Urinary bladder (tissue), 4 donors: ENCODE measurements around the gene AMT. TPM values are rescaled to one million over a fixed set of nuclear protein-coding genes. Genes with fewer than 3 reads are reported as not detected.
A peak's percentile ranks its signal among the peaks of the same experiment; 100 is the strongest.

Source experiments
- DNase-seq: peaks from one replicate; pipeline ENCODE4 v3.0.0-alpha.2; 2015; ENCODE audit errors: extremely low spot score
- H3K27ac ChIP-seq: one replicate; pipeline ENCODE4 v1.5.1; 2013; ENCODE audit warnings: low read depth, mild to moderate bottlenecking, moderate library complexity
- H3K36me3 ChIP-seq: one replicate; pipeline ENCODE4 v1.6.1; 2013; ENCODE audit warnings: mild to moderate bottlenecking, moderate library complexity; ENCODE audit not compliant: insufficient read depth
- H3K4me1 ChIP-seq: one replicate; pipeline ENCODE4 v1.6.1; 2013; ENCODE audit warnings: mild to moderate bottlenecking, moderate library complexity; ENCODE audit not compliant: insufficient read depth
- H3K4me3 ChIP-seq: one replicate; pipeline ENCODE4 v1.5.1; 2013; ENCODE audit warnings: low read depth, low read length
- WGBS: extraction: QIAGEN DNeasy Blood & Tissue Kit; methylation state at CpG from one replicate; pipeline ENCODE4 v1.1.7; 2013; 5-methylcytosine and 5-hydroxymethylcytosine counted together
- polyA plus RNA-seq: library from polyadenylated mRNA; stranded (reverse); fragments of 200-250 nt; gene quantifications from one replicate; pipeline ENCODE4 v1.2.3, GENCODE V29; 2013
- total RNA-seq: library from RNA; depleted of rRNA; stranded (reverse); fragments of >200 nt; gene quantifications from one replicate; pipeline ENCODE4 v1.2.3, GENCODE V29; 2014
- donor health status: healthy with polysubstance abuse.
- donor health status: healthy.

Gene AMT, protein sequence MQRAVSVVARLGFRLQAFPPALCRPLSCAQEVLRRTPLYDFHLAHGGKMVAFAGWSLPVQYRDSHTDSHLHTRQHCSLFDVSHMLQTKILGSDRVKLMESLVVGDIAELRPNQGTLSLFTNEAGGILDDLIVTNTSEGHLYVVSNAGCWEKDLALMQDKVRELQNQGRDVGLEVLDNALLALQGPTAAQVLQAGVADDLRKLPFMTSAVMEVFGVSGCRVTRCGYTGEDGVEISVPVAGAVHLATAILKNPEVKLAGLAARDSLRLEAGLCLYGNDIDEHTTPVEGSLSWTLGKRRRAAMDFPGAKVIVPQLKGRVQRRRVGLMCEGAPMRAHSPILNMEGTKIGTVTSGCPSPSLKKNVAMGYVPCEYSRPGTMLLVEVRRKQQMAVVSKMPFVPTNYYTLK
- total RNA-seq (6.7 TPM), polyA plus RNA-seq (9.7 TPM)

DNA sequence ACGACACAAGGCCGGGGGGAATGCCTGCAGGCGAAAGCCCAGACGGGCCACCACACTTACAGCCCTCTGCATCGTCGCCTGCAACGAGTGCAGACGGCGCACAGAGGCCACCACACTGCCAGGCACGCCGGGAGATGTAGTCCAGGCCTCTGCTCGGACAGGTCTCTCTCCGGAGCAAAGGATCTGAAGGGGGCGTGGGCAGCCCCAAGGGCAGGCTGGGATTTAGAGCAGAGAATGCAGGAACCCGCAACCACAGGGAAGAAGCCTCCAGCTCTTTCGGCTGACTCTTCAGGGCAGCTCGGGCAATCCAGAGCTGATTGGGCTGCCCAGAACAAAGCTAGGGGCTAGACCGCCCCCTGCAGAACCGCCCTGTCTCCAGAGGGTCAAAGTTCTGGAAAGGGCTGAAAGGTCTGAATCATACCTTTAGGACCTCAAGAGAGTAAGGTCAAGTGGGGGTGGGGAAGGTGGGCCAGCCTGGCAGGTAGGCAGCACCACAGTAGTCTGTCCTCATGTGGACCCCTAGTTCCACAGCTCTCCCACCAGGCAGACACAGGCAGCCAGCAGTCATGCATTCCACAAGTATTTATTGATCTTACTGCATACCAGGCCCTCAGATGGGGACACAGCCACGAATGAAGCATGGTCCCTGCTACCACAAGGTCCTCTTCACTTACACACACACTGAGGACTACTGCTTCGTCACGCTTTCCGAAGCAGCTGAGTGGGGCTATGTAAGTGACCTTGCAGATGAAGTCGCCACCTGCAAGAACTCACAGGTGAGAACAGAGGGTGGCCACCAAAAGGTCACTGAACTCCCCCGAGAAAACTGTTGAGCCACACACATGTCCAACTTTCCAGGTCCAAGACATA is at the start of gene AMT:
AMT (minus strand) TSS at position 95 of the 870 bp plus-strand sequence; CDS start at position 72, 23 bp downstream.
- peaks cover 4% of the 10 kb centered on the region for H3K4me1 ChIP-seq
- 36% methylated on average over 25 of the region's 25 CpGs for WGBS
- H3K36me3 ChIP-seq, result no peaks in the 10 kb centered on the region
- H3K4me3 ChIP-seq, result peak within 1 kb of the TSS; percentile 33
- DNase-seq, result no peak
- no peak within 1 kb of the TSS for H3K27ac ChIP-seq

DNA sequence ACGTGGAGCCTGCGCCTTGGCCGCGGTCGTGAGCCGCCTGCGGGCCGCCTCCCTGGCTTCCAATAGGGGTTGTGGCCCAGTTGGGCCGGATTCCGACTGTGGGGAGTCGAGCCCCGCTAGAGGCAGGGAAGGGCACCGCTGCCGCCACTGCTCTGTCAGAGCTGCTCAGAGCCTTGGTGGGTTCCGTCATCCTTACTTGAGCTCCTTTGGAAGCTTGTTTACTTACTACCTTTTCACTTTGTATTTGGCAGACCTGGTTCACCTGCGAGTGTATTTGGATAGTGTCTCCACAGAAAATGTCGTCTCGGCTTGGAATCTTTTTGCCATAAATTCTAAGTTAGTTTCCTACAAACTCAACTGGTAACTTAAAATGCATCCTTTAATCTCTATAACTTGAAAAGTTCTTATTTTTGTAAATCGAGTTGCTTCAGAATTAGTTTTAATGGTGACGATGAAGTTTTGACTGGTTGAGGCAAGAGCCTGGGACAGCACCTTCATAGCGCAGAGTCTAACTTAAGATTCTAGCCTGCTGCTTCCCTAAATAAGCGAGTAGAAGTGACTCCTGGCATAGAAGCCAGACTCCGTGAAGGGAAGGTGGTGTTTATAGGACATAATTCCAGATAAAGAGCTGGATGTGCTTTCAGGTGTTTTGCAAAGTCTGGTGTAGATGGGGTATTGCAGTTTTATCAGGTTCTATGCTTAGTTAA is 48.6 kb upstream of the AMT start:
- no peak for DNase-seq
- 2% methylated on average over 23 of the region's 23 CpGs for WGBS
- peak overlapping the region; percentile 96 for H3K27ac ChIP-seq
- no peaks in the 10 kb centered on the region for H3K36me3 ChIP-seq
- no peaks in the 10 kb centered on the region for H3K4me1 ChIP-seq
- peak overlapping the region; percentile 56 for H3K4me3 ChIP-seq

DNA sequence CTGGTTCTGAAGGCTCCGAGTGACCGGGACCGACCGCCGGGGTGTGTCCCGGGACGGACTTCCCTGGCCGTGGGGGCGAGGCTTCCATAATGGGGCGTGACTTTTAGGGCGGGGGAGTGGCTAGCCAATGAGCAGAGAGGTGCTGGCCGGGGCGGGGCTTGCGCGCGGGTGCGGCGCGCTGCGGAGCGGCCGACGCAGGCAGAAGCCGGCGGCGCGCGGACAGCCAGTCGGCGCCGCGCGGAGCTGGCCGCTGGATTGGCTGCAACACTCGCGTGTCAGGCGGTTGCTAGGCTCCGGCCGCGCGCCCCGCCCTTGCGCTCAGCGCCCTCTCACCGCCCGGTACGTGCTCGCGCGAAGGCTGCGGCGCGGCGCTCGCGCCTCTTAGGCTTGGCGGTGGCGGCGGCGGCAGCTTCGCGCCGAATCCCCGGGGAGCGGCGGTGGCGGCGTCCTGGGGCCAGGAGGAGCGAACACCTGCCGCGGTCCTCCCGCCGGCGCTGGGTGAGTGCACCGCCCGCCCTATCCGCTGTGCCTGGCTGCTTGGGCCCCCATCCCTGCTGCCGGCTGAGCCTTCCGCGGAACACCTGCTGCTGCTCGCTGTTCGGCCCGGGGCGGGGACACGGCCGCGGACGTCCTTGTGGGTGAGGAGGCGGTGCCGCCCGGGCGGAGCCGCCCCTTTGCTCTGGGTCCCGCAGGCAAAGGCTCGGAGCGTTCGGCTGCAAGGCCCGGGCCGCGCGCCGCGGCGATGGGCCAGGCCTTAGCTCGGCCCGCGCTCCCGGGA is 47.9 kb upstream of the AMT start, which contains the start of gene DAG1:
DAG1 (plus strand) TSS at position 332 of the 778 bp plus-strand sequence. CDS start 40,268 bp downstream, outside the sequence.
- no peaks in the 10 kb centered on the region for H3K36me3 ChIP-seq
- under 1% methylated on average over 106 of the region's 108 CpGs for WGBS
- peak within 1 kb of the TSS; percentile 56 for H3K4me3 ChIP-seq
- peak; percentile 95 for DNase-seq
- H3K4me1 ChIP-seq, result no peaks in the 10 kb centered on the region
- H3K27ac ChIP-seq, result peak within 1 kb of the TSS; percentile 96

DNA sequence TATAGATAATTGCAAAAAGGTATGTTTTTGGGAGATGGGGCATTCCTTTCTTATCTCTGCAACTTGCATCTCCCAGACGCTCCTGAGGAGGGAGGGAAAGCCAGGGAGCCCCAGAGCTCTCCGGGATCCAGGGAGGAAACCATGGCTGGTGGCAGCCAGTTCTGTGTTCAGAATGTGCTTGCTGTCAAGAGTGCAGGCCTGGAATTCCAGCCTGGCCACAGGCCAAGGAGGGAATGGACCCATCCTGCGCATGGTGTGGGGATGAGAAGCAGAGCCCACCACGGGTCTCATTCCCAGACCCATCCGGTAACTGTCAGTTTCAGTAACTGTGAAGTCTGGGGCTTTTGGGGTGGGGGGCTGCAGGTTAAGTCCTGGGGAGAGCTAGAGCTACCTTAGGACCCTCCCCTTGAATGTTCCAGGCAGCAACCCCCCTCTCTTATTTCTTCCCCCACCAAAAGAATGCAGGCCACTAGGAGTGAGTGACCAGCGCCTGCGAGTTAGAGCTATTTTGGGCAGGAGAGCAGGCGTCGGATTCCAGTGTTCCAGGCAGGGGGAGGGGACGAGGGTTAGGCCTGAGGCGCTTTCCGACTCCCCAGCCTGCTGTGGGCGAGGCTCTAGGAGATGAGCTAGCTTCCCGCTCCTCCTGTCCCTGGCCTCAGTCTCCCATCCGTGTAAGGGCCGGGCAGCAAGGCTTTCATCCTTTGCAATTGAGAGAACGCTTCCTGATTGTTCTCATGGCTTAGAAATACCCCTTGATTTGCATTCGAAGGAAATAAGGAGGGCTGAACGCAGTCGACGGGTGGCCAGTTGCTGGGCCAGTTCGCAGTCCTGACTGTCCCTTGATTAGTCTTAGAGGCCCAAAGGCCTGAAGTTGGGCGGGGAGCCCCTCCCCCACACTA is 47.0 kb upstream of the AMT start:
- Histone ChIP-seq H3K36me3 (no peaks in the 10 kb centered on the region), H3K27ac (peak overlapping the region; percentile 91), H3K4me1 (no peaks in the 10 kb centered on the region), H3K4me3 (peak overlapping the region; percentile 39)
- WGBS, result 4% methylated on average over 23 of the region's 23 CpGs
- peak; percentile 51 for DNase-seq

DNA sequence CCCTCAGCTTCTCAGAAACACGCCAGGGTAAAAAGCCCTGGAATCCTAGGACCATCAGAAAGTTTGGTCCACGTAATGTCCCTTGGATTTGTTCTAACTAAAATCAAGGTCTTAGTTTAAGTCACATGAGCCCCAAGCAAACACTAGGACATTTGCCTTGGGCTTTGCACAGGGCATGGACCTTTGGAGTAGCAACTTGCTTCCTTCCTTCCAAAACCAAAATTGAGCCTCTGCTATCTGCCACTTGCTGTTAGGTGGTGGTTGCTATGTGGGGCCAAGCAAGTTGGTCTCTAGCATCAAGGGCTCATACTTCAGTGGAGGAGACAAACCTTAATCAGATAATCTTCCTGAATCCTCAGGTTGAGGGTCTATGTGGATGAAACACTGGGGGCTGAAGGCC is 43.8 kb upstream of the AMT start:
- Histone ChIP-seq H3K27ac (no peak overlapping the region), H3K36me3 (no peaks in the 10 kb centered on the region), H3K4me1 (no peaks in the 10 kb centered on the region), H3K4me3 (no peak overlapping the region)
- no peak for DNase-seq
- WGBS, result 87% methylated on average over 2 of the region's 2 CpGs

DNA sequence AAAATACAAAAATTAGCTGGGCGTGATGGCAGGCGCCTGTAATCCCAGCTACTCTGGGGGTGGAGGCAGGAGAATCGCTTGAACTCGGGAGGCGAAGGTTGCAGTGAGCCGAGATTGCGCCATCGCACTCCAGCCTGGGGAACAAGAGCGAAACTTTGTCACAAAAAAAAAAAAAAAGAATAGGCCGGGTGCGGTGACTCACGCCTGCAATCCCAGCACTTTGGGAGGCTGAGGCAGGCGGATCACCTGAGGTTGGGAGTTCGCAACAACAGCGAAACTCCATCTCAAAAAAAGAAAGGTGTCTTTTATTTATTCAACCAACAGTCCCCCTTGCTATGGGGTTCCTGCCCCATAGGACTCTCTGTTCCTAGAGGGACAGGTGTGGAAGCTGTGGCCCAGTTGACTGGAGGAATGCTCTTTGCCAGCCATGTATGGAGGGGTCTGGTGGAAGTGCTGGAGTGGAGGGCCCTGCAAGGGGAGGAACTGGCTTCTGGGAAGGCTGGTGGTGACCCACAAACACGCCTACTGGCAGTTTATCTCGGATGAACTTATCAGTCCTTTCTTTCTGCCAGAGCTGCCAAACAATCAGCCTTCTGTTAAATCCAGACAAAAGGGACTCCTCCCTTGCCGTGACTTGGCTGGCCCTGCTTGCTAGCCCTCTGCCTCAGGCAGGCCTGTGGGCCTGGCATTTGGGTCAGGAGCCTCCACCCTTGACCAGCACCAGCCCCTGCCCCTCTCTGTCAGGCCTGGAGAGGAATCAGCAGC is 43.2 kb upstream of the AMT start:
- H3K27ac ChIP-seq, result no peak overlapping the region
- no peak for DNase-seq

DNA sequence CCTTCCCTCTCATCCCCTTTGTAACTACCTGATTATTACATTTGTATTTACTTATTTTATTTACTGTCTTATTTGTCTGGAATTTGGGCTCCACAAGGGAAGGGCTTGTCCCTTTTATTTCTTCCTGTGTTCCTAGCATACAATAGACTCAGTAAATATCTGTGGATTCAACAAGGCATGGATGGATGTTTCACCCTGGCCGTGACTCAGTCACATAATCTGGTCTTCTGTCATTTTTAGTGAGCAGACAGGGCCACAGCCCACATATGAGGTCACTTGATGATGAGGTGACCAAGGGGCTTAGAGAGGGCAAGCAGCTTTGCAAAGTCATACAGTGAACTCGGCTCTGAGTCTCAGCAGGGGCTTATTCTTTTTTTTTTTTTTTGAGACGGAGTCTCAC is 39.9 kb upstream of the AMT start:
- H3K4me3 ChIP-seq, result no peak overlapping the region
- no peaks in the 10 kb centered on the region for H3K4me1 ChIP-seq
- no peak overlapping the region for H3K27ac ChIP-seq
- WGBS, result 73% methylated on average over 3 of the region's 3 CpGs
- DNase-seq, result no peak
- no peaks in the 10 kb centered on the region for H3K36me3 ChIP-seq

More for the DNA sequence above, 43.2 kb upstream of the AMT start:
- Histone ChIP-seq H3K4me3 (no peak overlapping the region), H3K4me1 (no peaks in the 10 kb centered on the region), H3K36me3 (no peaks in the 10 kb centered on the region)
- WGBS, result 90% methylated on average over 18 of the region's 18 CpGs

DNA sequence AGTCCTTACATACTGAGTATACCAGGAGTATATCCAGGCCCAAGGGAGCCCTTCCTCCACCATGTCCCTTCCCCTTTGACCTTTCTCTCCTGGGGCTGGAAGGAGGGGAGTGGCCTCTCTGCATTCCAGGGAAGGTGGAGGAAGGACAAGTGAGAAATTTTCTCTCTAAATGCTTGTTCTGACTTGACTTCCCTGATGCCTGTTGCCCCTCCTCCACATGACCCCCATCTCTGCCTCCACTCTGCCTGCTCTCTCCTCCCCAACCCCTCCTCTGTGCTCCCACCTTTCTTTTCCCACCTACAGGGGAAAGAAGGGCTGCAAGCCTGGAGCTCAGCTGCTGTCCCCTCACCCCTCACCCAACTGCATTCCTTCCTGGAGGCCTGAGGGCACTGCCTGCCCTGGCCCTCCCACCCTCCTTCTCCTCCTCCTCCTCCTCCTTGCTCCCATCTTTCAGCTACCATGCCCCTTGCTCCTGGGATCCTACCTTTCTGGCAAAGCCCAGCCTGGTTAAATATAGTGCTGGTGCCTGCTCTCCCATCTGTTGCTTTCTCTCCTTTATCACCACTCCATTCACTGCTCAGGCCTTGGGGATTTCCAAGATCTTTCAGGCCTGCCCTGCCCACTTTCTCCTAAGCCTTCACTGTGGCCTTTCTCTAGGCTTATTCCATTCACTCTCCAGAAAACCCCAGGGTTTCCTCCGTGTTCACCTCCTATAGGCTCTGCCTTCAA is 39.3 kb upstream of the AMT start:
- Histone ChIP-seq H3K4me3 (no peak overlapping the region), H3K4me1 (no peaks in the 10 kb centered on the region), H3K36me3 (no peaks in the 10 kb centered on the region), H3K27ac (no peak overlapping the region)
- no peak for DNase-seq
- WGBS, result 32% methylated on average over 1 of the region's 1 CpG

DNA sequence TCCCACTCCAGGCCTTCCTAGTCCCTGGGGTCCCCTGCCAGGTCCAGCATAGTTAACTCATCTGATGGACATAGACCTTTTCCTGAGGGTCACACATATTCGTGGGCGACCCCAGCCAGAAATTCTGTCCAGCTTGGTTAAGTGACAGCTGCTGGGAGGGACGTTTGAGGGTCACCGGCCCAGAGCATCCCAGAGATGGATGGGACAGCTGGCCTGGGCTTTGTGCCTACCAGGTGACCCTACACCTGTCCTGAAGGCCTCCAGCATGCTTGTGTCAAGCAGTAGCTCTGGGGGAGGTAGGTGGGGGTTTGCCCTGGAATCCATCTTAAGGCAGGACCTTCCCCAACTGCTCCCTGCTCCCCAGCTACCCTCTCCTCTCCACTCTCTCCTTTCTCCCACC is 38.7 kb upstream of the AMT start:
- Histone ChIP-seq H3K27ac (no peak overlapping the region), H3K4me3 (no peak overlapping the region), H3K4me1 (no peaks in the 10 kb centered on the region), H3K36me3 (no peaks in the 10 kb centered on the region)
- WGBS, result 89% methylated on average over 4 of the region's 4 CpGs
- no peak for DNase-seq

DNA sequence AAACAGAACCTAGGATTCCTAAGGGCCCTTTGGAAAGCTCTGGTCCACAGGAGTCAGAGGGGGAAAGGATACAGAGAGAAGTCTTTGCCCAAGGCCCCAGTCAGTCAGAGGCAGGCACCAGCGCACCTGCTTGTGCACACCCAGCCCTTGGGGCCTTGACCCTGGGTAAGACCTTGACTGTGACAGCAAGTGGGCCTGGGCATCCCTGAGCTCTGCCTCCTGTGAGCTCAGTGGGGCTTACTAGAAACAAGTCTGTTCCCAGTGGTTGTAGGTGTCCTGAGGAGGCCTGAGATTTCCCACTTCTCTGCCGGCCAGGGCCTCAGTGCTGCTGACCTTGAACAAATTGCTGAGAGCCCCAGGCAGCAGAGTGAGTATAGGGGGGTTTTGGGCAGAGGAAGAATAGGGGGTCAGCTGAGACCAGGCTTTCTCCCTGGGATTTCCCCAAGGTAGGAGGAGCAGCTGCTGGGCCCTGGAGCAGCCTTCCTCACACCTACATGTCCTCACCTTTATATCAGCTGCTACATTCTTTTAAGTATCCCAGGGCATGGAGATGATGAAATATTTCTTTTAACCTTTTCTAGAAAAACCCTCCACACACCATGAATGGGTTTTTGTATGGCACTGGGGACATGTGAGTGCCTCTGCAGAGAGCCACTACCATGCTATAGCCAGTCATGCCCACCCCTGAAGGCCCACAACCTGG is 38.1 kb upstream of the AMT start:
- H3K4me3 ChIP-seq, result no peak overlapping the region
- no peak overlapping the region for H3K27ac ChIP-seq
- no peak for DNase-seq
- no peaks in the 10 kb centered on the region for H3K4me1 ChIP-seq
- no peaks in the 10 kb centered on the region for H3K36me3 ChIP-seq
- WGBS, result 94% methylated on average over 2 of the region's 2 CpGs

DNA sequence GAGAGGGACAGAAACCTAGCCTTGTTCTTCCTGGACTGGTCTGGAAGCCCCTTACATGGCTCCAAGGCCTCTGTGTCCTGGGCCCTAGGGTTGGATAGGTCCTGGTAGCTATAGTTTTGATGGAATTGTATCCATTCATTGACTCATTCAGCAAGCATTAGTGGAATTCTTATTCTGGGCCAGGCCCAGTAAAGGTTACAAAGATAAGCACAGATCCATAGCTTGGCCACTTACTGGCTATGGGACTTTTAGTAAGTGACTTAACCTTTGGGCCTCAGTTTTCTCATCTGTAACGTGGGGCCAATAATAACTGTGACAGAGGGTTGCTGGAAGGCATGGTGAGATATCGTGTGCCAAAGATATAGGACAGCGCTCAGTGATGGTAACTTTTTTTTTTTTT is 34.2 kb upstream of the AMT start:
- Histone ChIP-seq H3K27ac (no peak overlapping the region), H3K36me3 (no peaks in the 10 kb centered on the region), H3K4me3 (no peak overlapping the region), H3K4me1 (no peaks in the 10 kb centered on the region)
- 91% methylated on average over 3 of the region's 3 CpGs for WGBS
- no peak for DNase-seq
